NK-92 (cell line): ENCODE results near the gene PRDM15.

Source experiments
- DNase-seq: peaks from one replicate; lab custom pipeline; 2025; ENCODE audit not compliant: unreplicated experiment; lab: John Stamatoyannopoulos, UW

The PRDM15 gene

GRCh38 chr21:41825216-41825615 lies 53.9 kb downstream of the PRDM15 start:
- no peak for DNase-seq

GRCh38 chr21:41824466-41825207 lies 54.5 kb downstream of the PRDM15 start:
- DNase-seq: no peak

- DNase-seq: no peak
Measured at GRCh38 chr21:41823906-41824305, 55.2 kb downstream of the PRDM15 start.

GRCh38 chr21:41823166-41823565 lies 56.0 kb downstream of the PRDM15 start:
- DNase-seq: no peak

GRCh38 chr21:41821756-41822431 lies 57.2 kb downstream of the PRDM15 start:
- DNase-seq: no peak

GRCh38 chr21:41821081-41821755 lies 57.9 kb downstream of the PRDM15 start:
- DNase-seq: no peak

- DNase-seq: no peak
Measured at GRCh38 chr21:41820384-41821080, 58.6 kb downstream of the PRDM15 start.

- no peak for DNase-seq
Measured at GRCh38 chr21:41819856-41820281, 59.3 kb downstream of the PRDM15 start.

- DNase-seq: no peak
Measured at GRCh38 chr21:41819236-41819855, 59.8 kb downstream of the PRDM15 start.

- DNase-seq: no peak
Measured at GRCh38 chr21:41817877-41818855, 61.0 kb downstream of the PRDM15 start.

GRCh38 chr21:41817228-41817627 lies 61.9 kb downstream of the PRDM15 start:
- no peak for DNase-seq

GRCh38 chr21:41816583-41817165 lies 62.5 kb downstream of the PRDM15 start:
- DNase-seq: no peak

- no peak for DNase-seq
Measured at GRCh38 chr21:41815652-41816582, 63.2 kb downstream of the PRDM15 start.

- DNase-seq: no peak
Measured at GRCh38 chr21:41813226-41813625, 65.9 kb downstream of the PRDM15 start.

- no peak for DNase-seq
Measured at GRCh38 chr21:41812679-41813078, 66.5 kb downstream of the PRDM15 start.

GRCh38 chr21:41810597-41810932 lies 68.6 kb downstream of the PRDM15 start:
- no peak for DNase-seq

GRCh38 chr21:41809891-41810596 lies 69.1 kb downstream of the PRDM15 start:
- DNase-seq: no peak

GRCh38 chr21:41808846-41809245 lies 70.3 kb downstream of the PRDM15 start:
- no peak for DNase-seq
